Right cardiac atrium (tissue), 5 donors: ENCODE measurements around the gene RMDN3. TPM values are rescaled to one million over a fixed set of nuclear protein-coding genes. Genes with fewer than 3 reads are reported as not detected.

ENCODE experiments used
- ATAC-seq, 2 donors: fragments of 200-7000 bp; cut with Tn5 transposase; one replicate each; pipeline versions ENCODE4 v1.8.0 to v1.9.1; 2020; ENCODE audit warnings: moderate library complexity in 2 of 2, mild to moderate bottlenecking in 1 of 2
- DNase-seq, 3 donors: peaks; one replicate each; pipeline ENCODE4 v3.0.0-alpha.2; 2020
- H3K27ac ChIP-seq: one replicate; pipeline ENCODE4 v1.5.1; 2013; ENCODE audit warnings: mild to moderate bottlenecking, low read length, control low read depth, moderate library complexity
- H3K27me3 ChIP-seq: one replicate; pipeline ENCODE4 v1.6.1; 2013; ENCODE audit not compliant: control insufficient read depth, insufficient read depth
- H3K4me1 ChIP-seq: one replicate; pipeline ENCODE4 v1.6.1; 2013; ENCODE audit warnings: low read length; ENCODE audit not compliant: control insufficient read depth, insufficient read depth
- H3K4me3 ChIP-seq: one replicate; pipeline ENCODE4 v1.5.1; 2013; ENCODE audit warnings: low read length, control low read depth
- H3K9me3 ChIP-seq: one replicate; pipeline ENCODE4 v1.6.1; 2013; ENCODE audit warnings: low read length; ENCODE audit not compliant: control insufficient read depth
- WGBS: extraction: QIAGEN DNeasy Blood & Tissue Kit; methylation state at CpG from one replicate; pipeline ENCODE4 v1.1.7; 2013; 5-methylcytosine and 5-hydroxymethylcytosine counted together
- intact Hi-C, 4 donors: fragments of 100-400 bp; cut with DNase I; formaldehyde crosslinking; loops; one replicate each; pipeline versions ENCODE4 v1.11.0 to v1.14.0; 2022 to 2023
- polyA plus RNA-seq: library from polyadenylated mRNA; stranded (reverse); fragments of 200-250 nt; gene quantifications from one replicate; pipeline ENCODE4 v1.2.3, GENCODE V29; 2013
- total RNA-seq, 4 donors: library from RNA; stranded (reverse); fragmentation: NEBNext Ultra II Directional; extraction: Animal tissue kit (Norgen Biotek cat#: 25700); gene quantifications; one replicate each; pipeline ENCODE4 v1.2.1, GENCODE V29; 2021
- donor health status: healthy with polysubstance abuse.
- donor health status: DM: no; HTN: yes; CAD: no.
- donor health status: DM: no; HTN: no; CAD: no.
- donor health status: DM: no; HTN: yes; CAD: no; lungs with severe emphysema.
- donor health status: DM: yes; HTN: yes; CAD: no.

The RMDN3 gene
- total and polyA plus RNA-seq, 5 donors: 15.4 to 21.0 (median 17.6) TPM

- intact Hi-C loops: no loop called here
- WGBS: 91% methylated on average over 13 of the region's 13 CpGs
- Histone ChIP-seq H3K4me3 (no peak overlapping the region), H3K9me3 (no peaks in the 10 kb centered on the region), H3K4me1 (peaks cover 3% of the 10 kb centered on the region), H3K27ac (no peak overlapping the region), H3K27me3 (no peaks in the 10 kb centered on the region)
- DNase-seq (peak in 1 of 3 donors; percentile 45), ATAC-seq (no peak)
Measured at GRCh38 chr15:40772014-40772413, 17.0 kb upstream of the RMDN3 start.

- Histone ChIP-seq H3K4me3 (no peak overlapping the region), H3K27me3 (no peaks in the 10 kb centered on the region), H3K27ac (no peak overlapping the region), H3K4me1 (peaks cover 3% of the 10 kb centered on the region), H3K9me3 (no peaks in the 10 kb centered on the region)
- intact Hi-C loops: no loop called here
- 94% methylated on average over 5 of the region's 5 CpGs for WGBS
- ATAC-seq (no peak), DNase-seq (no peak)
Measured at GRCh38 chr15:40771242-40771641, 16.2 kb upstream of the RMDN3 start.

- Histone ChIP-seq H3K27ac (no peak overlapping the region), H3K27me3 (no peaks in the 10 kb centered on the region), H3K4me1 (peaks cover 3% of the 10 kb centered on the region), H3K4me3 (no peak overlapping the region), H3K9me3 (no peaks in the 10 kb centered on the region)
- intact Hi-C loops: no loop called here
- WGBS: 83% methylated on average over 17 of the region's 17 CpGs
- no peak for DNase-seq
- peak in 1 of 2 donors; percentile 26 for ATAC-seq
Measured at GRCh38 chr15:40770147-40770721, 15.2 kb upstream of the RMDN3 start.

- ATAC-seq: peak; percentile 2 to 34
- intact Hi-C loops: no loop called here
Measured at GRCh38 chr15:40769274-40770146, 14.5 kb upstream of the RMDN3 start, which contains the start of gene C15orf62. Gene C15orf62 (plus strand): TSS chr15:40769980. CDS start chr15:40770496, 516 bp downstream.

GRCh38 chr15:40768521-40769273 lies 13.6 kb upstream of the RMDN3 start:
- intact Hi-C loops: no loop called here
- Histone ChIP-seq H3K4me3 (no peak overlapping the region), H3K27ac (no peak overlapping the region), H3K9me3 (no peaks in the 10 kb centered on the region), H3K4me1 (peaks cover 3% of the 10 kb centered on the region), H3K27me3 (no peaks in the 10 kb centered on the region)
- WGBS: 70% methylated on average over 21 of the region's 21 CpGs
- peak in 1 of 3 donors; percentile 35 for DNase-seq
- peak; percentile 1 to 57 for ATAC-seq

More at GRCh38 chr15:40769274-40770146, 14.5 kb upstream of the RMDN3 start, which contains the start of gene C15orf62:
- Histone ChIP-seq H3K9me3 (no peaks in the 10 kb centered on the region), H3K27me3 (no peaks in the 10 kb centered on the region), H3K27ac (no peak within 1 kb of the TSS), H3K4me1 (peaks cover 3% of the 10 kb centered on the region), H3K4me3 (no peak within 1 kb of the TSS)
- WGBS: 62% methylated on average over 28 of the region's 28 CpGs
- peak; percentile 45 to 73 (median 73) for DNase-seq

GRCh38 chr15:40767838-40768500 lies 12.9 kb upstream of the RMDN3 start:
- peaks cover 3% of the 10 kb centered on the region for H3K4me1 ChIP-seq
- H3K4me3 ChIP-seq: no peak overlapping the region
- no peak overlapping the region for H3K27ac ChIP-seq
- no peaks in the 10 kb centered on the region for H3K9me3 ChIP-seq
- intact Hi-C loops: no loop called here
- ATAC-seq: no peak
- WGBS: 89% methylated on average over 29 of the region's 29 CpGs
- DNase-seq: no peak
- no peaks in the 10 kb centered on the region for H3K27me3 ChIP-seq

GRCh38 chr15:40766906-40767837 lies 12.1 kb upstream of the RMDN3 start:
- Histone ChIP-seq H3K27me3 (no peaks in the 10 kb centered on the region), H3K27ac (no peak overlapping the region), H3K4me3 (no peak overlapping the region), H3K9me3 (no peaks in the 10 kb centered on the region), H3K4me1 (peaks cover 3% of the 10 kb centered on the region)
- WGBS: 92% methylated on average over 32 of the region's 32 CpGs
- ATAC-seq (no peak), DNase-seq (no peak)
- intact Hi-C loops: no loop called here

GRCh38 chr15:40766194-40766815 lies 11.3 kb upstream of the RMDN3 start:
- WGBS: 67% methylated on average over 7 of the region's 7 CpGs
- intact Hi-C loops: no loop called here
- peaks cover 3% of the 10 kb centered on the region for H3K4me1 ChIP-seq
- H3K27ac ChIP-seq: no peak overlapping the region
- DNase-seq: no peak
- H3K9me3 ChIP-seq: no peaks in the 10 kb centered on the region
- no peaks in the 10 kb centered on the region for H3K27me3 ChIP-seq
- ATAC-seq: no peak
- H3K4me3 ChIP-seq: no peak overlapping the region

GRCh38 chr15:40764629-40765103 lies 9.6 kb upstream of the RMDN3 start:
- DNase-seq (no peak), ATAC-seq (peak; percentile 3 to 4)
- intact Hi-C loops: no loop called here
- H3K4me3 ChIP-seq: peak overlapping the region; percentile 34
- H3K27me3 ChIP-seq: no peaks in the 10 kb centered on the region
- H3K9me3 ChIP-seq: no peaks in the 10 kb centered on the region
- H3K4me1 ChIP-seq: no peaks in the 10 kb centered on the region
- H3K27ac ChIP-seq: peak overlapping the region; percentile 30
- WGBS: 26% methylated on average over 8 of the region's 8 CpGs
